Iris pigment epithelial cell (primary cell): ENCODE data around the gene GPR37L1.
"Not testable (repeated sequence)": the region's sequence is repeated elsewhere in the genome, so short reads cannot be mapped to it uniquely, and the experiment has no call there.

Experiments
- DNase-seq: peaks from one replicate; pipeline ENCODE4 v3.0.0-alpha.2; 2011; ENCODE audit warnings: low read depth

Gene GPR37L1

DNA sequence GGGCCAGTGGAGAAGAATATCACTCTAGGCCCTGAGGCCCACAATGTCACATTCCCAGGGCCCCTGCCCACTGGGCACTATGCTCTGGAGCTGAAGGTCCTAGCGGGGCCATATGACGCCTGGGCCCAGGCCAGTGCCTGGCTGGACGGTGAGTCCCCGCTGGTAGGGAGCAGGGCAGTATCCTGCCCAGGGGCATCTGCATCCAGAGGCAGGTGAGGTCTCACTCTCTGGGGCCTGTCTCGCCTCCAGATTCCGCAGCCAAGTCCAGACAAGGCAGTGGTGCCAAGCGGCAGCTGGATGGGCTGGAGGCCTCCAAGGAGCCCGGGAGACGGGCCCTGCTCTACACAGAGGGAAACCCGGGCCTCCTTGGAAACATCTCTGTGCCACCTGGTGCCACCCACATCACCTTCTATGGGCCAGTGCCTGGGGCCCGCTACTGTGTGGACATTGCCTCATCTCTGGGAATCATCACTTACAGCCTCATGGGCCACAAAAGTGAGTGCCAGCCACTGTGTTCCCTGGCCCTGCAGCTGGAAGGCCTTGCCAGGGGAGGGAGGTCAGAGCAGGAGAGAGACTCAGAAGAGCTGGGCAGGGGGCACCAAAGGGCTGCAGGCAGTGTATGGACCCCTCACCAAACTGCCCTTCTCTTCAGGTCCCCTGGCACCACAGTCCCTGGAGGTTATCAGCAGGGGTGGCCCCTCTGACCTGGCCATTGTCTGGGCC, 48.7 kb downstream of the GPR37L1 start:
- DNase-seq, result no peak

GRCh38 chr1:202172015-202172355, 49.3 kb downstream of the GPR37L1 start:
- no peak for DNase-seq

DNA sequence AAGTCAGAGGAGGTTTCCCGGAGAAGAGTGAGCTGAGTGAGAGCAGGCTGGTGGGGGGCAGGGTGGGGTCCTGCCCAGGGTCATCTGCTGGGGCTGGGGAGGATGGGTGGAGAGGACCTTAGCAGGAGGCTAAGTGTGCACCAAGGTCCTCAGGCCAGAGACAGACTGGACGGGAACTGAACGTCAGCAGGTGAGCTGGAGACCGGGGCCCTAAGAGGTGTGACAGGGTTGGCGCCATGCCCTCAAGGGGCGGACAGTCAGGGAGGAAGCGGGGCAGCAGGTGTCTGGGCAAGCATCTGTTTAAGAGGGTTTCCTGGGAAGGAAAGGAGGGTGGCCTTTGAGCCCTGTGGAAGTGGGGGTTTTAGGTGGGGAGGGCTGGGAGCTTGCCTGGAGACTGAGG, 51.3 kb downstream of the GPR37L1 start:
- DNase-seq, result no peak

- DNase-seq, result no peak
Observed at GRCh38 chr1:202176949-202177927, 54.5 kb downstream of the GPR37L1 start.

DNA sequence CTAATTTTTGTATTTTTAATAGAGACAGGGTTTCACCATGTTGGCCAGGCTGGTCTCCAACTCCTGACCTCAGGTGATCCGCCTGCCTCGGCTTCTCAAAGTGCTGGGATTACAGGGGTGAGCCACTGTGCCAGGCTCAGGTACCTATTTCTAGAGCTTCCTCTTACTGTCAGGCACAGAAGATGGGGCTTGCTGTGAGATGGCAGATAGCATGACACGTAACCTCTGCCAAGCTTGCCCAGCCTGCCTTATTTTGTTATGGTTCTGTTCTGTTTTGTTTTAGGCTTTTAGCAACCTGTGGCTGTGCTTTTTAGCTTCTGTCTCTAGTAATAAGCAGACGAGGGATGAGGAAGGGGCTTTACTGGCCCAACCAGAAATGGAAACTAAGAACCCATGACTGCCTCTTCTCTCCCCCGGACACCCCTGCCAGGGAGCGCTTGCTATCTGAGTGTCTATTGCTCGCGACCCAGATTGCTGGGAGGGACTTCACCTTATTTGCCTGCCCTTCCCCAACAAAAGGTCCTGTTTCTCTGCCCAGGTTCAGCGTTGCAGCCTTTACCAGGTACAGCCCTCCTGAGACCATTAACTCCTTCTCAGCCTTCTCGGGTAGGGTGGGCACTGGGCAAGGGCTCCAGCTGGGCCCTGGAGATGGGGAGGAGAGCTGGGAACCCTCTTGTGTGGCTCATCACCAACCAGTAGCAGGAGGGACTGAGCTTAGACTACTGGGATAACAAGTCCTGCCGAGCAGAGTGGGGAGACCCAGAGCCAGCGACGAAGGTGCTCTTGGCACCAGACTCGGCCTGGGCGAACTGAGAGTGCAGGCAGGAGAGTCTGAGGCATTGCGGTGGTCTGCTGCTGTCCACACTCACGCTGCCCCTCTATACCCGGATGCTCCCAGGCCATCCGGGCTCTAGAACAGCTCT, 57.4 kb downstream of the GPR37L1 start:
- no peak for DNase-seq

GRCh38 chr1:202180751-202181139, 58.0 kb downstream of the GPR37L1 start:
- not testable (repeated sequence) for DNase-seq

DNA sequence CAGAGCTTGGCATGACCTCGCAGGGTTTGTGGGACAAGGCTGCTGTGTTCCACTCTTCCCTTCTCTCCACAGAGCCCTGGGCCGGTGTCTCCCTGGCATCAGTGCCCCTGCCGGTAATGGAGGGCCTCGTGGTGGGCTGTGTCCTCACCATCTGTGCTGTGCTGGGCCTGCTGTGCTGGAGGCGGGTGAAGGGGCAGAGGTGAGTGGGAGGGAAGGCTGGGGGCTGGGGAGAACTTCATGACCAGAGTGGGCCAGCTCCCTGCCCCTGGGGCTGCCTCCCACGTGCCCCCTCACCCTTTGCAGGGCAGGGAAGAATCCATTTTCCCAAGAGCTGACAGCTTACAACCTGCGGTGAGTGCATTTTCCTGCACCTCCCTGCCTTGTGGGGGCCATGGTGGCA, 58.9 kb downstream of the GPR37L1 start:
- DNase-seq, result no peak

DNA sequence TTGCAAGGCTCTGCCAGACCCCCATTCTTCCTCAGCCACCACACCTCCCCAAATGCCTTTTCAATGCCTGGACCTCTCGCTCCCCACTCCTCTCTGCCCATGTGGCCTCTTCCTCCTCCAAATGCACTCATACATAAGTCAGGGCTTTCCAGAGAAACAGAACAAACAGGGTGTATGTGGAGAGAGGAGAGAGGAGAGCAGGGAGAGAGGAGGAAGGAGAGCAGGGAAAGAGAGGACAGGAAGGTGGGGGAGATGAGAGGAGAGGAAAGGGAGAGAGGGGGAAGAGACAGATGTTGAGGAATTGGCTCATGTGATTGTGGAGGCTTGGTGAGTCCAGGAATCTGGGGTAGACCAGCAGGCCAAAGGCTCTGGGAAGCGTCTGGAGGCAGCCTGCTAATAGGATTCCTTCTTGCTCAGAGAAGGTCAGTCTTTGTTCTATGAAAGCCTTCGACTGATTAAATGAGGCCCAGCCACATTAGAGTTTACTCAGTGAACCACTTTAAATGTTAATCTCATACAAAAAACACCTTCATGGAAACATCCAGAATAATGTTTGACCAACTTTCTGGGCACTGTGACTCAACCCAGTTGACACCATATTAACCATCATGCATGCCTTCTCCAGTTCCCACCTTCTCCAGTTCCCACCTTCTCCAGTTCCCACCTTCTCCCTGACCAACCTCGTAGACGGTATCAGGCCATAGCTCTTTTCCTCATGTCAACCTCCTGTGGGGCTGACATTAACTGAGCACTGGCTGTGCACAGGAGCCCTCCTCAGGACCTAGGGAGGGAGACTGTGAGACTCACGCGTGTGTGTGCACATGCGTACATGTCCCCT, 59.5 kb downstream of the GPR37L1 start:
- no peak for DNase-seq
